ENCODE measurements around the gene BTG4. TPM values are rescaled to one million over a fixed set of nuclear protein-coding genes. Genes with fewer than 3 reads are reported as not detected.

BTG4 gene
- total and polyA plus RNA-seq, 9 of the 15 experiments (the other 6 are each of a cell fraction or from before 2014, with no cell fraction given), result not detected

GRCh38 chr11:111455291-111456085, 56.7 kb downstream of the BTG4 start:
- Histone ChIP-seq H3K9ac (ENCODE audit: insufficient read depth in 1 of 2, low read depth in 2 of 2, low read length in 2 of 2) (no peak overlapping the region), H3K4me3 (no peak overlapping the region), H3K27me3 (ENCODE audit: control insufficient read depth in 2 of 2, insufficient read depth in 2 of 2, low read length in 2 of 2) (peaks cover 3 to 49% of the 10 kb centered on the region in 2 experiments; a peak in 4 of 5 replicates), H3K9me3 (replicated peaks; ENCODE audit: control insufficient read depth, insufficient read depth, low read depth, low read length) (no peaks in the 10 kb centered on the region), H3K4me1 (replicated peaks in 1 of 2; ENCODE audit: control insufficient read depth in 2 of 2, insufficient read depth in 2 of 2, low read length in 2 of 2) (peaks cover 0 to 6% of the 10 kb centered on the region in 2 experiments; a peak in 1 of 5 replicates), H3K9me1 (ENCODE audit: control insufficient read depth, insufficient read depth, low read length) (no peaks in the 10 kb centered on the region), H3K27ac (ENCODE audit: extremely low read depth, low read depth, low read length) (no peak overlapping the region), H4K20me1 (replicated peaks; ENCODE audit: control insufficient read depth, insufficient read depth, low read length) (peaks cover 4% of the 10 kb centered on the region; the same call in 1 of the 2 replicates), H3K79me2 (ENCODE audit: control insufficient read depth, insufficient read depth, low read length) (no peaks in the 10 kb centered on the region), H3K36me3 (ENCODE audit: control insufficient read depth, insufficient read depth, low read length) (no peaks in the 10 kb centered on the region), H3K4me2 (ENCODE audit: insufficient read depth, low read length) (0 out of 2 replicates have a peak overlapping the region, but pooled peaks have one; percentile 55), H2AFZ (ENCODE audit: low read depth, low read length) (peak overlapping the region; percentile 77)
- in situ Hi-C loops (cut with MboI) (loop anchor here (10.0 kb wide), 2 partner anchors 339 to 389 kb away; no protein-coding TSS in a partner anchor), intact Hi-C loops (cut with micrococcal nuclease) (loop anchor here (2.0 kb wide), 1 partner anchor 119 kb away; no protein-coding TSS in a partner anchor)
- CTCF ChIA-PET (ENCODE audit: low intra/inter-chr PET ratio), result interaction anchor here (1.0 to 2.4 kb wide), 3 partner anchors 9 to 384 kb away, joined by 3 to 9 read pairs (median 4); no protein-coding TSS in a partner anchor
- TF ChIP-seq GATA2 (CRISPR knock-in tag; IDR thresholded peaks at IDR 0.05) (no peak), ZNF23 (CRISPR knock-in tag; IDR thresholded peaks at IDR 0.05) (no peak)
- BruUV-seq (replicated peaks), result no TSS peak
- DNase-seq (ENCODE audit: extremely low read depth in 1 of 4, low spot score in 3 of 4), result no peak
- 0% methylated on average over 21 of the region's 21 CpGs for WGBS (ENCODE audit: insufficient coverage, low coverage, missing lambda C conversion rate)
- no peak for FAIRE-seq
- POLR2A ChIA-PET, result interaction anchor here (1.1 kb wide), 1 partner anchor 8 kb away, joined by 4 read pairs; no protein-coding TSS in a partner anchor
- peak; percentile 25 for ATAC-seq

All from K562 (cell line).